Measurements from ENCODE around the gene VNN1. TPM values are rescaled to one million over a fixed set of nuclear protein-coding genes. Genes with fewer than 3 reads are reported as not detected.
"Not testable (repeated sequence)": the region's sequence is repeated elsewhere in the genome, so short reads cannot be mapped to it uniquely, and the experiment has no call there.

Gene VNN1
- total RNA-seq, 2 donors from 2014 or later, result not detected

GRCh38 chr6:132650429-132650828 lies 63.4 kb downstream of the VNN1 start:
- no peak for ATAC-seq (replicated peaks in 1 of 2)
- H3K36me3 Mint-ChIP-seq (ENCODE audit: insufficient read depth in 2 of 2), result no peaks in the 10 kb centered on the region
- no peaks in the 10 kb centered on the region for H3K4me1 Mint-ChIP-seq (ENCODE audit: low read depth)
- no peak overlapping the region for H3K4me3 Mint-ChIP-seq
- no peaks in the 10 kb centered on the region for H3K27me3 Mint-ChIP-seq (ENCODE audit: low read depth)
- H3K9me3 Mint-ChIP-seq, result no peaks in the 10 kb centered on the region
- no peak overlapping the region for H3K27ac Mint-ChIP-seq
- no peak for DNase-seq

- ATAC-seq (replicated peaks in 1 of 2) (no peak), DNase-seq (no peak)
- Mint-ChIP-seq H3K27me3 (ENCODE audit: low read depth) (no peaks in the 10 kb centered on the region), H3K27ac (no peak overlapping the region), H3K9me3 (no peaks in the 10 kb centered on the region), H3K4me1 (ENCODE audit: low read depth) (no peaks in the 10 kb centered on the region), H3K36me3 (ENCODE audit: insufficient read depth in 2 of 2) (no peaks in the 10 kb centered on the region), H3K4me3 (no peak overlapping the region)
These were observed 65.0 kb downstream of the VNN1 start for GRCh38 chr6:132648828-132649227.

- H3K4me3 Mint-ChIP-seq, result no peak overlapping the region
- no peaks in the 10 kb centered on the region for H3K9me3 Mint-ChIP-seq
- no peaks in the 10 kb centered on the region for H3K4me1 Mint-ChIP-seq (ENCODE audit: low read depth)
- DNase-seq, result peak; percentile 12 to 31
- ATAC-seq (replicated peaks in 1 of 2), result peak; percentile 47 to 53
- H3K27me3 Mint-ChIP-seq (ENCODE audit: low read depth), result no peaks in the 10 kb centered on the region
- no peaks in the 10 kb centered on the region for H3K36me3 Mint-ChIP-seq (ENCODE audit: insufficient read depth in 2 of 2)
- no peak overlapping the region for H3K27ac Mint-ChIP-seq
These were observed 65.5 kb downstream of the VNN1 start for GRCh38 chr6:132648356-132648755.

- H3K4me1 Mint-ChIP-seq (ENCODE audit: low read depth), result no peaks in the 10 kb centered on the region
- no peaks in the 10 kb centered on the region for H3K9me3 Mint-ChIP-seq
- no peak overlapping the region for H3K27ac Mint-ChIP-seq
- DNase-seq (no peak), ATAC-seq (replicated peaks in 1 of 2) (no peak)
- H3K27me3 Mint-ChIP-seq (ENCODE audit: low read depth), result peaks cover 25% of the 10 kb centered on the region
- H3K4me3 Mint-ChIP-seq, result no peak overlapping the region
- no peaks in the 10 kb centered on the region for H3K36me3 Mint-ChIP-seq (ENCODE audit: insufficient read depth in 2 of 2)
These were observed 70.3 kb downstream of the VNN1 start for GRCh38 chr6:132643547-132643946.

GRCh38 chr6:132637135-132637534 lies 76.7 kb downstream of the VNN1 start:
- not testable (repeated sequence) for DNase-seq; H3K4me3 Mint-ChIP-seq; H3K9me3 Mint-ChIP-seq; ATAC-seq (replicated peaks in 1 of 2); H3K36me3 Mint-ChIP-seq (ENCODE audit: insufficient read depth in 2 of 2); H3K27ac Mint-ChIP-seq; H3K4me1 Mint-ChIP-seq (ENCODE audit: low read depth)
- peaks cover 46% of the 10 kb centered on the region for H3K27me3 Mint-ChIP-seq (ENCODE audit: low read depth)

GRCh38 chr6:132635906-132636305 lies 77.9 kb downstream of the VNN1 start:
- not testable (repeated sequence) for H3K4me3 Mint-ChIP-seq; DNase-seq; ATAC-seq (replicated peaks in 1 of 2); H3K36me3 Mint-ChIP-seq (ENCODE audit: insufficient read depth in 2 of 2); H3K4me1 Mint-ChIP-seq (ENCODE audit: low read depth); H3K27ac Mint-ChIP-seq; H3K9me3 Mint-ChIP-seq
- peaks cover 42% of the 10 kb centered on the region for H3K27me3 Mint-ChIP-seq (ENCODE audit: low read depth)

- not testable (repeated sequence) for ATAC-seq (replicated peaks in 1 of 2); H3K27ac Mint-ChIP-seq; H3K4me3 Mint-ChIP-seq; DNase-seq; H3K4me1 Mint-ChIP-seq (ENCODE audit: low read depth); H3K9me3 Mint-ChIP-seq; H3K36me3 Mint-ChIP-seq (ENCODE audit: insufficient read depth in 2 of 2)
- H3K27me3 Mint-ChIP-seq (ENCODE audit: low read depth), result peaks cover 48% of the 10 kb centered on the region
These were observed 78.6 kb downstream of the VNN1 start for GRCh38 chr6:132635288-132635687.

- ATAC-seq (replicated peaks in 1 of 2), result no peak
- H3K27me3 Mint-ChIP-seq (ENCODE audit: low read depth), result peaks cover 43% of the 10 kb centered on the region
- H3K9me3 Mint-ChIP-seq, result no peaks in the 10 kb centered on the region
- H3K4me1 Mint-ChIP-seq (ENCODE audit: low read depth), result no peaks in the 10 kb centered on the region
- DNase-seq, result no peak
- H3K27ac Mint-ChIP-seq, result no peak overlapping the region
- H3K36me3 Mint-ChIP-seq (ENCODE audit: insufficient read depth in 2 of 2), result no peaks in the 10 kb centered on the region
- no peak overlapping the region for H3K4me3 Mint-ChIP-seq
These were observed 79.1 kb downstream of the VNN1 start for GRCh38 chr6:132634796-132635195.

GRCh38 chr6:132633362-132633761 lies 80.5 kb downstream of the VNN1 start:
- Mint-ChIP-seq H3K4me3 (no peak overlapping the region), H3K36me3 (ENCODE audit: insufficient read depth in 2 of 2) (no peaks in the 10 kb centered on the region), H3K4me1 (ENCODE audit: low read depth) (no peaks in the 10 kb centered on the region), H3K27me3 (ENCODE audit: low read depth) (peaks cover 51% of the 10 kb centered on the region), H3K27ac (no peak overlapping the region), H3K9me3 (peaks cover 0 to 4% of the 10 kb centered on the region in 2 donors)
- DNase-seq, result no peak
- no peak for ATAC-seq (replicated peaks in 1 of 2)

Other genes starting within 250 kb of the VNN1 start
- 10 to 100 TPM; 10.6 to 15.3 TPM for gene STX7, start 200.9 kb downstream of the VNN1 start, total RNA-seq
- gene TAAR9, start 175.8 kb downstream of the VNN1 start, total RNA-seq, result not detected
- gene TAAR8, start 161.4 kb downstream of the VNN1 start, total RNA-seq, result not detected
- gene TAAR6, start 143.7 kb downstream of the VNN1 start, total RNA-seq, result not detected
- not detected for gene TAAR5, start 124.3 kb downstream of the VNN1 start, total RNA-seq
- gene TAAR2, start 89.8 kb downstream of the VNN1 start, total RNA-seq, result not detected
- gene TAAR1, start 54.9 kb downstream of the VNN1 start, total RNA-seq, result not detected
- gene VNN2, start 43.8 kb upstream of the VNN1 start, total RNA-seq, result 10 to 100 TPM; 14.4 to 16.6 TPM
- gene SLC18B1, start 84.6 kb upstream of the VNN1 start, total RNA-seq, result 1 to 10 TPM; 5.1 to 6.9 TPM
- 1,000 to 10,000 TPM; 1,863 to 1,938 TPM for gene RPS12, start 100.5 kb upstream of the VNN1 start, total RNA-seq

Data from activated T-cell treated with anti-CD3 and anti-CD28 coated beads, Interleukin-2, amount 50 U/mL, for 72 hours (primary cell).